ENCODE results near the gene MED10. TPM values are rescaled to one million over a fixed set of nuclear protein-coding genes. Genes with fewer than 3 reads are reported as not detected.

Gene MED10
- total and polyA plus RNA-seq, 9 donors: 18.2 to 35.7 (median 23.4) TPM

DNA sequence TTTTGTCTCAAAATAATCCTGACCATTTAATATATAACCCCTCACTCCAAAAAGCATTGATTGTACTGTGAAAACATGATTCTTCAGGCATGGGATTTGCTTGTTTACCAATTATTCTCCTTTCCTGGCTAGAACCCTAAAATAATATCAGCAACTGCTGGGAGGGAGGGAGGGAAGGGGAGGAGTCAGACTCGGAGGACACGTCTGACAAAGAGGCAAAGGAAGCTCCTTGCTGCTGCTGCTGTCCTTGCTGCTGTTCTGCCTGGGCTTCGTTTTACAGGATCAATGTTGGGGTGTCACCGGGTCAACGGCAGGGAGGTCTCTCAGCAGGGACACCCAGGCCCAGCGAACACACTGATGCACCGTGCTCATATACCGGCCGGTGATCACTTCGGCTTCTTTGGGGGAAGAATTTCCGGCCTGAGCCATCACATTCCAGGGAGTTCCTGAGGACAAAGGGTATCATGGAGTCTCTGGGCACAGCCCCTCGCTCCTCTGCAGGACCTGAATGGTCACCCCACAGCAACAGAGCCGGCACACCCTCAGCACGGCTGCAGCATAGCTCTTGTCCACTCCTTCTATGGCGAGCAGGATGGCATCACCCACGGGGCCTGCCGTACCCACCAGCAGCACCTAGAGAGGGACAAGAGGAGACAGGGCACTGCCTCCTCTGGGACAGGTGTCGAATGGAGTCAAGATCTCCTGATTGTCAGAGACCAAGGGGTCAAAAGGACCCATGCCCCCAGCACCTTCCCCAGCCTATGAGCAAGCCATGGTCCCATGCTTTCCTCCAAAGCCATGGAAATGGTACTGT lies 27.9 kb downstream of the MED10 start:
- no peak for TF ChIP-seq POLR2A (IDR thresholded peaks at IDR 0.05)
- no peak for TF ChIP-seq EP300 (IDR thresholded peaks at IDR 0.05)
- TF ChIP-seq, protein P1, sequence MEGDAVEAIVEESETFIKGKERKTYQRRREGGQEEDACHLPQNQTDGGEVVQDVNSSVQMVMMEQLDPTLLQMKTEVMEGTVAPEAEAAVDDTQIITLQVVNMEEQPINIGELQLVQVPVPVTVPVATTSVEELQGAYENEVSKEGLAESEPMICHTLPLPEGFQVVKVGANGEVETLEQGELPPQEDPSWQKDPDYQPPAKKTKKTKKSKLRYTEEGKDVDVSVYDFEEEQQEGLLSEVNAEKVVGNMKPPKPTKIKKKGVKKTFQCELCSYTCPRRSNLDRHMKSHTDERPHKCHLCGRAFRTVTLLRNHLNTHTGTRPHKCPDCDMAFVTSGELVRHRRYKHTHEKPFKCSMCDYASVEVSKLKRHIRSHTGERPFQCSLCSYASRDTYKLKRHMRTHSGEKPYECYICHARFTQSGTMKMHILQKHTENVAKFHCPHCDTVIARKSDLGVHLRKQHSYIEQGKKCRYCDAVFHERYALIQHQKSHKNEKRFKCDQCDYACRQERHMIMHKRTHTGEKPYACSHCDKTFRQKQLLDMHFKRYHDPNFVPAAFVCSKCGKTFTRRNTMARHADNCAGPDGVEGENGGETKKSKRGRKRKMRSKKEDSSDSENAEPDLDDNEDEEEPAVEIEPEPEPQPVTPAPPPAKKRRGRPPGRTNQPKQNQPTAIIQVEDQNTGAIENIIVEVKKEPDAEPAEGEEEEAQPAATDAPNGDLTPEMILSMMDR (IDR thresholded peaks at IDR 0.05): no peak
- WGBS, 3 donors: 32 to 46% (median 38%) methylated on average over 18 of the region's 18 CpGs
- Histone ChIP-seq H3K36me3 (no peaks in the 10 kb centered on the region), H3K9me3 (no peaks in the 10 kb centered on the region), H3K27ac (no peak overlapping the region), H3K4me3 (no peak overlapping the region), H3K27me3 (no peaks in the 10 kb centered on the region), H3K4me1 (ENCODE audit: insufficient read depth) (no peaks in the 10 kb centered on the region)
- no peak for DNase-seq
- intact Hi-C loops (cut with DNase I): no loop called here

GRCh38 chr5:6349387-6349786 lies 29.0 kb downstream of the MED10 start:
- Histone ChIP-seq H3K4me3 (no peak overlapping the region), H3K27me3 (no peaks in the 10 kb centered on the region), H3K36me3 (no peaks in the 10 kb centered on the region), H3K27ac (no peak overlapping the region), H3K4me1 (ENCODE audit: insufficient read depth) (no peaks in the 10 kb centered on the region), H3K9me3 (no peaks in the 10 kb centered on the region)
- TF ChIP-seq POLR2A (IDR thresholded peaks at IDR 0.05) (no peak), EP300 (IDR thresholded peaks at IDR 0.05) (no peak)
- TF ChIP-seq, protein P1 (IDR thresholded peaks at IDR 0.05): no peak
- WGBS, 3 donors: 82 to 89% (median 83%) methylated on average over 18 to 19 of the region's 19 CpGs
- DNase-seq: no peak
- intact Hi-C loops (cut with DNase I): no loop called here

- no peak overlapping the region for H3K4me3 ChIP-seq
- DNase-seq: no peak
- H3K27ac ChIP-seq: no peak overlapping the region
- intact Hi-C loops (cut with DNase I): no loop called here
- H3K27me3 ChIP-seq: no peaks in the 10 kb centered on the region
- WGBS, 3 donors: 89 to 97% (median 93%) methylated on average over 15 of the region's 15 CpGs
- TF ChIP-seq POLR2A (IDR thresholded peaks at IDR 0.05): no peak
- TF ChIP-seq, protein P1 (IDR thresholded peaks at IDR 0.05): no peak
- TF ChIP-seq EP300 (IDR thresholded peaks at IDR 0.05): no peak
- no peaks in the 10 kb centered on the region for H3K4me1 ChIP-seq (ENCODE audit: insufficient read depth)
- H3K9me3 ChIP-seq: no peaks in the 10 kb centered on the region
- H3K36me3 ChIP-seq: no peaks in the 10 kb centered on the region
Observed at GRCh38 chr5:6348476-6349000, 29.8 kb downstream of the MED10 start.

DNA sequence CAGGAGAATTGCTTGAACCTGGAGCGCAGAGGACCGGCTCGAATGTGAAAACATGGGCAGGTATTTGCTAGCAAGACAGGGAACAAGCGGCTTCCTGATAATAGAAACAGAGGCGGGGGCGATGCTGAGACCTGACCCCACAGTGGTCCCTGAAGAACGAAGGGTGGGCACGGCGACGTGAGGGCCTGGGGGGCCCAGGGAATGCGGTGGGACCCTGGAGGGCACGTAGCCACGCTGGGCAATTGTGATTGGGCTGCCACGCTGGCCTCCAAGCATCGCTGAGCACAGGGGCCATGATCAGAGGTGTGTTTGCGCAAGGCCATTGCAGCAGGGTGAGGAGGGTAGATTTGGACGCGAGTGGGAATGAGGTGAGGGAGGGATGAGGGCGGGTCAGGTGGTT lies 30.7 kb downstream of the MED10 start:
- Histone ChIP-seq H3K36me3 (no peaks in the 10 kb centered on the region), H3K27ac (no peak overlapping the region), H3K4me1 (ENCODE audit: insufficient read depth) (no peaks in the 10 kb centered on the region), H3K4me3 (no peak overlapping the region), H3K9me3 (no peaks in the 10 kb centered on the region), H3K27me3 (no peaks in the 10 kb centered on the region)
- WGBS, 3 donors: 92 to 93% (median 92%) methylated on average over 19 of the region's 19 CpGs
- no peak for DNase-seq
- intact Hi-C loops (cut with DNase I): no loop called here
- TF ChIP-seq, protein P1 (IDR thresholded peaks at IDR 0.05): no peak
- TF ChIP-seq POLR2A (IDR thresholded peaks at IDR 0.05) (no peak), EP300 (IDR thresholded peaks at IDR 0.05) (no peak)
